ENCODE results near the gene PSMB7. TPM values are rescaled to one million over a fixed set of nuclear protein-coding genes. Genes with fewer than 3 reads are reported as not detected.

The PSMB7 gene
- total RNA-seq, 4 donors from 2014 or later, result 125 to 226 (median 176) TPM

DNA sequence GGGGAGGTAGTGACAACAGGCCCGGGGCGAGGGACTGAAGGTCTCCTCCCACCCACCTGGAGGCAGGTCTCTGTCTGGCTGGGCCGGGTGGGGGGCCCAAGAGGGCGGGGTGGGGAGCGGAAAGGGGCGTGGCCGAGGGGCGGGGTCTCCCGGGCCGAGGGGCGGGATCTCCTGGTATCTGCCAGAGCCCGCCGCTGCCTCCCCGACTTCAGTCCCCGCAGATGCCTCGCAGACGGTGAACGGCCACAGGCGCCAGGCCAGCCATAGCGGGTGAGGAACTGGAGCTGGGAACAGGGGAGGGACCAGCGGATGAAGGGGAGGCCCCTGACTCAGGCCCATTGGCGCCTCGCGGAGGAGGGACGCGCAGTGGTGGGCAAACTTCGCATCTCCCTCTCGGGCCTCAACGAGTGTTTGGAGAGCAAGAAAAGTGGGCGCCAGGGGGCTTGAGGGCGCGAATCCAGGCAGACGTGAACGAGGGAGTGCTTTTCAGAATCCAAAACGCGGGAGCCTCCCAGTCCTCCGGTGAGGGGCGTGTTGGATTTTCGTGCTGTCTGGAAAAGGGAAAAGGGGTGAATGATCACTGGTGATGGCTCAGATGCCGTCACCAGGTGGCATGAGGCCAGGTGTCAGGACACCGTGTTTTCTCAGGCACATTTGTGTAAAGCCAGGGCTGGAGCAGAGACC, 35.1 kb upstream of the PSMB7 start, which contains the start of gene ADGRD2:
Gene ADGRD2 (plus strand): TSS at position 211 of the 684 bp plus-strand sequence. CDS start 1,216 bp downstream, outside the sequence.
- no peak within 1 kb of the TSS for H3K27ac ChIP-seq
- H3K27me3 ChIP-seq, result peaks cover 59% of the 10 kb centered on the region
- peak in 1 of 2 donors; percentile 61 for DNase-seq (ENCODE audit: low spot score in 2 of 2)
- no peaks in the 10 kb centered on the region for H3K9me3 ChIP-seq
- no peak for TF ChIP-seq POLR2A (IDR thresholded peaks at IDR 0.05)
- no peak for TF ChIP-seq POLR2AphosphoS5 (IDR thresholded peaks at IDR 0.05)
- TF ChIP-seq, protein P1, sequence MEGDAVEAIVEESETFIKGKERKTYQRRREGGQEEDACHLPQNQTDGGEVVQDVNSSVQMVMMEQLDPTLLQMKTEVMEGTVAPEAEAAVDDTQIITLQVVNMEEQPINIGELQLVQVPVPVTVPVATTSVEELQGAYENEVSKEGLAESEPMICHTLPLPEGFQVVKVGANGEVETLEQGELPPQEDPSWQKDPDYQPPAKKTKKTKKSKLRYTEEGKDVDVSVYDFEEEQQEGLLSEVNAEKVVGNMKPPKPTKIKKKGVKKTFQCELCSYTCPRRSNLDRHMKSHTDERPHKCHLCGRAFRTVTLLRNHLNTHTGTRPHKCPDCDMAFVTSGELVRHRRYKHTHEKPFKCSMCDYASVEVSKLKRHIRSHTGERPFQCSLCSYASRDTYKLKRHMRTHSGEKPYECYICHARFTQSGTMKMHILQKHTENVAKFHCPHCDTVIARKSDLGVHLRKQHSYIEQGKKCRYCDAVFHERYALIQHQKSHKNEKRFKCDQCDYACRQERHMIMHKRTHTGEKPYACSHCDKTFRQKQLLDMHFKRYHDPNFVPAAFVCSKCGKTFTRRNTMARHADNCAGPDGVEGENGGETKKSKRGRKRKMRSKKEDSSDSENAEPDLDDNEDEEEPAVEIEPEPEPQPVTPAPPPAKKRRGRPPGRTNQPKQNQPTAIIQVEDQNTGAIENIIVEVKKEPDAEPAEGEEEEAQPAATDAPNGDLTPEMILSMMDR (IDR thresholded peaks at IDR 0.05), result no peak
- no peak for TF ChIP-seq EP300 (IDR thresholded peaks at IDR 0.05)
- H3K4me1 ChIP-seq, result peaks cover 20% of the 10 kb centered on the region
- WGBS, result 19% methylated on average over 36 of the region's 41 CpGs
- H3K36me3 ChIP-seq, result no peaks in the 10 kb centered on the region
- peak within 1 kb of the TSS; percentile 21 for H3K4me3 ChIP-seq

- H3K4me3 ChIP-seq, result no peak overlapping the region
- H3K27ac ChIP-seq, result no peak overlapping the region
- peaks cover 20% of the 10 kb centered on the region for H3K4me1 ChIP-seq
- 82% methylated on average over 13 of the region's 13 CpGs for WGBS
- no peak for TF ChIP-seq POLR2A (IDR thresholded peaks at IDR 0.05)
- TF ChIP-seq, protein P1 (IDR thresholded peaks at IDR 0.05), result no peak
- TF ChIP-seq POLR2AphosphoS5 (IDR thresholded peaks at IDR 0.05), result no peak
- TF ChIP-seq EP300 (IDR thresholded peaks at IDR 0.05), result no peak
- peaks cover 55% of the 10 kb centered on the region for H3K27me3 ChIP-seq
- DNase-seq (ENCODE audit: low spot score in 2 of 2), result peak in 1 of 2 donors; percentile 27
- H3K9me3 ChIP-seq, result no peaks in the 10 kb centered on the region
- no peaks in the 10 kb centered on the region for H3K36me3 ChIP-seq
These were observed 34.3 kb upstream of the PSMB7 start for GRCh38 chr9:124449381-124450151.

DNA sequence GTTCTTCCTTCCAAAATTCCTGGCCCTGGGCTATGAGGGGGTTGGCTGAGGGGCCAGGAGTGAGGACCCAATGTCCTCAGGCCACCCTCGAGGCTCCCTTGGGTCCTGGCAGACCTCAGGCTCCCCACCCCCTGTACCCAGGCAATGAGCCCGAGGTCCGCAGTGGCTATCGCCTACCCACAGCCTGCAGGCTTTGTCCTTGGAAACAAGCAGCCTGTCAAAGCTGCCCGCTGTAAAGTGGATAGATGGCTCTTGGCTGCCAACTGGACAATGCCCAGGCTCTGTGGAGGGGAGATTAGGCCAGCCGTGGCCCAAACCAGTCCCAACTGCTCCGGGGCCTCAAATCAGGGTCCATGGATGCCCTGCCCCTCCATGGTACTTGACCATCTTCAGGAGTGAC, 32.8 kb upstream of the PSMB7 start:
- Histone ChIP-seq H3K27me3 (peaks cover 43% of the 10 kb centered on the region), H3K4me3 (no peak overlapping the region), H3K27ac (no peak overlapping the region), H3K9me3 (no peaks in the 10 kb centered on the region), H3K36me3 (no peaks in the 10 kb centered on the region), H3K4me1 (peaks cover 15% of the 10 kb centered on the region)
- 83% methylated on average over 1 of the region's 7 CpGs for WGBS
- TF ChIP-seq, protein P1 (IDR thresholded peaks at IDR 0.05), result no peak
- no peak for TF ChIP-seq POLR2A (IDR thresholded peaks at IDR 0.05)
- no peak for TF ChIP-seq POLR2AphosphoS5 (IDR thresholded peaks at IDR 0.05)
- no peak for TF ChIP-seq EP300 (IDR thresholded peaks at IDR 0.05)
- DNase-seq (ENCODE audit: low spot score in 2 of 2), result peak in 1 of 2 donors; percentile 36

- H3K27me3 ChIP-seq, result peaks cover 35% of the 10 kb centered on the region
- H3K27ac ChIP-seq, result no peak overlapping the region
- TF ChIP-seq EP300 (IDR thresholded peaks at IDR 0.05) (no peak), POLR2AphosphoS5 (IDR thresholded peaks at IDR 0.05) (no peak), POLR2A (IDR thresholded peaks at IDR 0.05) (no peak)
- TF ChIP-seq, protein P1 (IDR thresholded peaks at IDR 0.05), result no peak
- DNase-seq (ENCODE audit: low spot score in 2 of 2), result peak in 1 of 2 donors; percentile 27
- 65% methylated on average over 4 of the region's 4 CpGs for WGBS
- H3K4me3 ChIP-seq, result no peak overlapping the region
- no peaks in the 10 kb centered on the region for H3K9me3 ChIP-seq
- no peaks in the 10 kb centered on the region for H3K36me3 ChIP-seq
- H3K4me1 ChIP-seq, result peaks cover 9% of the 10 kb centered on the region
These were observed 32.0 kb upstream of the PSMB7 start for GRCh38 chr9:124447297-124447661.

DNA sequence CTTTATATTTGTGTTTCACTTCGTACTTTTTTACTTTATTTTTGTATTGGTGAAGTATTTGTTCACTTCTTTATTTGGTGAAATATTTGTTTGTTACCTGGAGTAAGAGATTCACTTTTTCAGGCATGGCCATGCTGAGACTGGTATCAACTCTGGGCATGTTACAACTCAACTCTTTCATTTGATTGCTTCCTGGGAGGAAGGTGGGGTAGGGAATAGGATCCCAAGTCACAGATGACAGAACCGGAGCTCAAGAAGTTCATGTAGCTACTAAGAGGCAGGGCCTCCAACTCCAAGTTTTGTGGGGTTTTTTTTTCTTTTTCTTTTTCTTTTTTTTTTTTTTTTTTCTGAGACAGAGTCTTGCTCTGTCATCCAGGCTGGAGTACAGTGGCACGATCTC, 28.9 kb upstream of the PSMB7 start:
- no peaks in the 10 kb centered on the region for H3K4me1 ChIP-seq
- H3K27me3 ChIP-seq, result peaks cover 25% of the 10 kb centered on the region
- no peak for DNase-seq (ENCODE audit: low spot score in 2 of 2)
- 48% methylated on average over 3 of the region's 3 CpGs for WGBS
- TF ChIP-seq, protein P1 (IDR thresholded peaks at IDR 0.05), result no peak
- TF ChIP-seq POLR2AphosphoS5 (IDR thresholded peaks at IDR 0.05) (no peak), POLR2A (IDR thresholded peaks at IDR 0.05) (no peak), EP300 (IDR thresholded peaks at IDR 0.05) (no peak)
- H3K9me3 ChIP-seq, result no peaks in the 10 kb centered on the region
- H3K36me3 ChIP-seq, result no peaks in the 10 kb centered on the region
- no peak overlapping the region for H3K4me3 ChIP-seq
- no peak overlapping the region for H3K27ac ChIP-seq
